Hindlimb muscle (tissue), 1 donor: ENCODE results near the gene PUS1. TPM values are rescaled to one million over a fixed set of nuclear protein-coding genes. Genes with fewer than 3 reads are reported as not detected.

ENCODE experiments used
- DNase-seq: peaks from one replicate; pipeline ENCODE4 v3.0.0-alpha.2; 2013
- polyA plus RNA-seq: library from polyadenylated mRNA; unstranded; fragments of 120-200 nt; gene quantifications from one replicate; pipeline ENCODE4 v1.2.1, GENCODE V29; 2013; ENCODE audit not compliant: insufficient read length

The PUS1 gene
- polyA plus RNA-seq, 1 donor: 14.1 TPM

- no peak for DNase-seq
Observed at GRCh38 chr12:131917139-131917710, 11.9 kb upstream of the PUS1 start.

- DNase-seq: no peak
Observed at GRCh38 chr12:131917711-131918306, 11.3 kb upstream of the PUS1 start.

GRCh38 chr12:131918311-131919050 is 10.6 kb upstream of the PUS1 start:
- no peak for DNase-seq

GRCh38 chr12:131919051-131919347 is 10.1 kb upstream of the PUS1 start:
- DNase-seq: no peak

- DNase-seq: no peak
Observed at GRCh38 chr12:131919366-131920156, 9.5 kb upstream of the PUS1 start.

- no peak for DNase-seq
Observed at GRCh38 chr12:131920157-131920508, 8.9 kb upstream of the PUS1 start.

- DNase-seq: no peak
Observed at GRCh38 chr12:131920902-131921840, 7.9 kb upstream of the PUS1 start.

GRCh38 chr12:131921866-131922769 is 7.0 kb upstream of the PUS1 start:
- no peak for DNase-seq

GRCh38 chr12:131922772-131923171 is 6.3 kb upstream of the PUS1 start:
- DNase-seq: no peak

- no peak for DNase-seq
Observed at GRCh38 chr12:131923260-131923659, 5.8 kb upstream of the PUS1 start.

GRCh38 chr12:131927110-131928079 is 1.7 kb upstream of the PUS1 start:
- DNase-seq: no peak

- DNase-seq: no peak
Observed at GRCh38 chr12:131928080-131928710, 881 bp upstream of the PUS1 start.

- DNase-seq: no peak
Observed at GRCh38 chr12:131929581-131930456, 743 bp downstream of the PUS1 start.

GRCh38 chr12:131930510-131930909 is 1.4 kb downstream of the PUS1 start:
- DNase-seq: no peak

- DNase-seq: no peak
Observed at GRCh38 chr12:131933387-131933786, 4.3 kb downstream of the PUS1 start.

- DNase-seq: no peak
Observed at GRCh38 chr12:131934535-131934934, 5.5 kb downstream of the PUS1 start.

GRCh38 chr12:131938082-131938481 is 9.0 kb downstream of the PUS1 start:
- no peak for DNase-seq

- DNase-seq: no peak
Observed at GRCh38 chr12:131939007-131939406, 9.9 kb downstream of the PUS1 start.
